Activated T-cell treated with anti-CD3 and anti-CD28 coated beads for 48 hours (primary cell): ENCODE data around the gene CDH23.

Experiments
- DNase-seq: peaks from one replicate; pipeline ENCODE4 v3.0.0-alpha.2; 2020; ENCODE audit warnings: low read depth

CDH23 gene

DNA sequence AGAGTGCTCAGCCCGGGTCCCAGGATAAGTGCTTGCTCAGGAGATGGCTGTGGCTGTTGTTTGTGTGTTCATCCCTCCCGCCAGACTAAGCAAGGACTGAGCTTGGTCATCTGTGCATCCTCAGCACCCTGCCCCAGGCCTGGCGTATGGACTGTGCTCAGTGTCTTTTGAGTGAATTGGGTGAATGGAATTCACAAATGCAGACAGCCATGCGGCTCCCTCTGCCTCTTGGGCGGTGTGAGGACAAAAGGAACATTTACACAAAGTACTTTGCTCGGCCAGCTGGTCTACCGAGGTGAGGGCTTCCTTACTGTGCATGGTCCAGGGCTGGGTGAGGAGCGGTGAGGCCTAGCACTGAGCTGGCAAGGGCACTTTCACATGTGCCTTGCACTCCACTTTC is 120.2 kb downstream of the CDH23 start:
- DNase-seq, result no peak

DNA sequence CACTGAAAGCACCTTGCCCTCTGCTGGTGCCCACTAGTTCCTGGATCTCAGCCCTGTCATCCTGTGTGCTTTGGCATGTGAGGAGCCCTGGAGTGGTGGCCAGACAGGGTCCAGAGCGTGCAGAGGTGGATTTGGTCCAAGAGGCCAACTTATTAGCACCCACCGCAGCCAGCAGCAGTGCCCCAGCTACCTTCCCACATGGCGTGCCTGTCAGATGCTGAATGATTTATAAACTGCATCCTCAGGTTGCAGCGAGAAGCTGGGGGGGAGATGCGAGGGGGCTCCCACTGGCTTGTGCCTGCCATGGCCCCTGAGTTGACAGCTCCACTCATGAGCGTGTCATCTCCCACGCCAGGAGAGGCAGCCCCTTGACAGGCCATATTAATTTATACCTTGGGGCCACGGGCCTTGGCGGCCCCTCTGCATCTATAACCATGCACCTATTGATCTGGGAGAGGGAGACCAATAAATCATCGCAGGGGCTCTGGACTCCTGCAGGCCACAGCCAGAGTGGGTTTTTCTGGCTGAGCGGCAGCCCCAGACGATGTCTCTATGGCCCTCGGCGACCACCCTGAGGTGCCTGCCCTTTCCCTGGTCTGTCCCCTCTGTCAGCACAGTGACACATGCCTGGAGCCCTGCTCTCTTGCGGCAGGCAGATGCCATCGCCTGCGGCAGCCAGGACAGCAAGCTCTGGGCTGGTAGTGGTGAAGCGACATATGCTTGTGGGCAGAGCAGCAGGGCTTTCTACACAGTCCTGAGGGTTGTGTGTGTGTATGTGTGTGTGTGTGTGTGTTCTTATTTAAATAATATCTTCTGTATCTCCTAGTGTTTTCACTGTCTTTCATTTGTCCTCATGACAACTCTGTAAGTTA is 120.8 kb downstream of the CDH23 start:
- DNase-seq, result no peak

DNA sequence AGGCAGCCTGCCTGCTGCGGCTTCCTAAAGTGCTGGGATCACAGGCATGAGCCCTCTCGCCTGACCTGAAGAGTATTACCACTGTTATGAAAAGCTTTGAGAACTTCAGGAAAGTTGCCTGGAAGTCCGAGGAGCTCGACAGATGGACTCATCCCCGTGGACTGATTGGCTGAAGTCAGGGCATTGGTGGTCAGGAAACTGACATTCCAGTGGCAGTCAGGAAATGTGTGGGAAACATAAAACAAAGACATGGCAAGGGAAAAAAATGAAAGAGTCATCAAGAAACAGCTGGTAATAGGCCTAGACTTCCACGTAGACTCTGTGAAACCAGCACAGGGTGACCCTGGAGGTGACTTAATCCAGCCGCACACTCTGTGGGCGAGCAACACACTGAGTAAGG is 123.3 kb downstream of the CDH23 start:
- no peak for DNase-seq

DNA sequence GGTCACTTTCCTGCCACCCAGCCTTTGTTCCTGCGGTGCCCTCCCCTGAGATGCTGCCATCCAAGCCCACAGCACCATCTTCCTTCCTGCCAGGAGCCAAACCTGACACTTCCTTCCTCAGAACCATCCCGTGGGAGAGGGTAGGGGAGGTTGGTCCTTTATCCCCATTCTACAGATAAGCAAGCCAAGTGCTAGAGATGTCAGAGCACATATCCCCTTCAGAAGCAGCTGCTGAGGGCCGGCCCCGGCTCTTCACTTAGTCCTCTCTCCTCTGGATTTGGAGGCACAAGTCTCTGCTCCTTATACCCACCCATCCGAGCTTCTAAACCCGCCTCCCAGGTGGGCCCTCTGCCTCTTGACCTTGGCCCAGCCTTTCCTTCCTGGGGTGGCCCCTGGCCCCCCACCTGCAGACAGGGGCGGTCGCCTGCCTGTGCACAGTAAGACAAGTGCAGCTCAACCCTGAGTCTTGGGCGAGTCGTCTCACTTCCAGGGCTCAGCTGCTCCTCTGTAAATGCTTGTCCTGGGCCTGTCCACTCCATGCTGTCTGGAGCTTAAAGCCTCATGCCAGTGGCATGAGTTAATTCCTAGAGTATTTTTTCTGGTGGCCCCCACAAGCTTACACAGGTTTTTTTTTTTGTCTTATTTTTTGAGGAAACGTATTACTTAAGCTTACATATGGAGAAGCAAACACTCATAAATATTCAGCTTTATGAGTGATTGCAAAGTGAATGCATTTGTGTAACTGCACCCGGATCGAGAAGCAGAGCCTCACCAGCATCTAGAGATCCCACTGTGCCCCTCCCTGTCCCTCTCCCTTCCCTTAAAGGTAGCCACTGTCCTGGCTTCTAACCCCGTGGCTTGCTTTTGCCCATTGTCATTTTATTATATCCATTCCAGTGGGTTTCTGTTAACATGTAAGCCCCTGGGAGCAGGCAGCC is 125.1 kb downstream of the CDH23 start:
- no peak for DNase-seq

DNA sequence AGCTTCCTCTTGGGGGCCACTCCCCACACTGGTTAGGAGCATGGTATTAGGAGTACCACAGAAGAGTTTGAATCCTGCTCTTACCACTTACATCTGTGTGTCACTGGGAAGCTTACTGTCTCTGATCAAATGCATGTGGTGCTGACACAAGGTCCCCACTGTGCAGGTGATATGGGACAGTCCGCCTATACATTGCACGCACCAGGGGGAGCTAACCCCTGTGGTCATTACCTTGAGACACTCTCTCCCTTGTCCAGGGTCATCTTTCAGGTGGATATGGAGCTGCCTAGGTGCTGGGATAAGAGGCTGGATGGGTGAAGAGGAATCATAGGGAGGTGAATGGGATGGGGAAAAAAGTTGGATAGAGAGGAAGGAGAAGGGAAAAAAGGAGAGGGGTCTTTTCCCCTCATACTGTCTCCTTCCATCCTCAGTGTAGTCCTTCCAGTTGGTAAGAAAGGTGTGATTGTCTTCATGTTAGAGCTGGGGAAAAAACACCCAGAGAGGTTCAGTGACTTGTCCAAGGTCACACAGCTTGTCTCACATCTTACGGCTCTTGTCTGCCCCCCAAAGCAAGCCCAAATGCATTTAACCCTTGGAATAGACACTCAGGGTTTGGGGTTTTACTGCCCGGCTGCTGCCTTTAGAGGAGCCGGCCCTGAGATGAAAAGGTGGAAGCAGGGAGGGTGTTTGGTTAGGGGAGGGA is 125.9 kb downstream of the CDH23 start:
- no peak for DNase-seq

DNA sequence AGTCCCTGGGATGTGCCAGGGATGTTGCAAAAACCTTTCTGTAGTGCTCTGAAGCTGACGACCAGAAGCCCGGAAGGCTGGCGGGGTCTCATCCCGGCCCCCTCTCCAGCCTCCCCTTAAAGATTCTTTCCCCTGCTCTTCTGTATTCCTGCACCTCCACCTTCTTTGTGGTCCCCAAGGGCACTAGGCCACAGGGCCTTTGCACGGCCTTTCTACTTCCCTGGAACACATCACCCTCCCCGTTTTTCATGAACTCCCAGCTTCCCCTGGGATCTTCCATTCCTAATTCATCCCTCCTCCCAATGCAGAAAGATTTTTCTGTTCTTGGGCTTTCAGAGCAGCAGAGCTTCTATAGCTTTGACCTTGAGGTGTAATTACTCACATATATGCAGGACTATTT is 127.0 kb downstream of the CDH23 start:
- no peak for DNase-seq

DNA sequence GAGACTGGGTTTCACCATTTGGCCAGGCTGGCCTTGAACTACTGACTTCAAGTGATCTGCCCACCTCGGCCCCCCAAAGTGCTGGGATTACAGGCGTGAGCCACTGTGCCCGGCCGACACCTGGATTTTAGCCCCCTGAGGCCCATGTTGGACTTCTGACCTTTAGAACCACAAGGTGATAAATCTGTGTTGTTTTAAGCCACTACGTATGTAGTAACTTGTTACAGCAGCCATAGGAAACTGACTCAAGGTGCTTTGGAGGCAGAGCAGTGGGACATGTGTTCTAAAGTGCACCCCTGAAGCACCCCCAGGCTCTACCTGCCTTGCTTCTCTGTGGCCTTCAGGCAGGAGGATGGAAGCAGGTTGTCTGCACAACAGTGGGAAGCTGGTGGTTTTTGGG is 128.4 kb downstream of the CDH23 start:
- no peak for DNase-seq

DNA sequence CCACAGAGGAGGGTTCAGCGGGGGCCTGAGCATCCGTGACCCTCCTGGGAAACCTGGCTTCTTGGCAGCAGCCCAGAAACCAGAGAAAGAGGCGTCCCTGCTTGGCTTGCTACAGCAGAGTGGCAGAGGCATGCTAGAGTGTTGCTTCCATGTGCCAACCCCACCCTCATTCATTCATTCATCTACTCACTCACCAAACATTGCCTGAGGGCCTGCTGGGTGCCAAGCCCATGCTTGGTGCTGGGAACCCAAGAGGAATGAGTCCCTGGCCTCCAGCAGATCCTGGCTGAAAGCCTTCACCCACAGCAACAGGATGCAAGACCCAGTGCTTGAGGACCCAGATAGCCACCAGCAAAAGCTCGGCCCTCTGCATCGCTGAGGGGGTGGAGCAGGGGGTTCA is 129.0 kb downstream of the CDH23 start:
- no peak for DNase-seq

DNA sequence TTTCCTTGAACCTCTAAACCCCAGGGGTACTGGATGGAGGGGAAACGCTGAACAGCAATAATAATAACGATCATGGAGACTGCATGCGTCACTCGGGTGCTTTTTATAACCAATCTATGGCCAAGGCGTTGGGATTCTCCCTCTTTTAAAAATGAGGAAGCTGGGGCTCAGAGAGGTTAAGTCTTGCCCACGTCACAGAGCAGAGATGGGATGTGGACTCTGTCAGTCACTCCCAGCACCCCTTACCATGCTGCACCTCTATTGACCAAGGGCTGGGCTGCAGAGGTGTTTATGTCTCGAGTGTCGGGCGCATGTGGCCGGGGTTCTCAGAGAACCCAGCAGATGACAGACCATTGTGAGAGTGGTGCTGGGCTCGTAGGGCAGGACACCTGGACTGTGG is 129.9 kb downstream of the CDH23 start:
- no peak for DNase-seq

DNA sequence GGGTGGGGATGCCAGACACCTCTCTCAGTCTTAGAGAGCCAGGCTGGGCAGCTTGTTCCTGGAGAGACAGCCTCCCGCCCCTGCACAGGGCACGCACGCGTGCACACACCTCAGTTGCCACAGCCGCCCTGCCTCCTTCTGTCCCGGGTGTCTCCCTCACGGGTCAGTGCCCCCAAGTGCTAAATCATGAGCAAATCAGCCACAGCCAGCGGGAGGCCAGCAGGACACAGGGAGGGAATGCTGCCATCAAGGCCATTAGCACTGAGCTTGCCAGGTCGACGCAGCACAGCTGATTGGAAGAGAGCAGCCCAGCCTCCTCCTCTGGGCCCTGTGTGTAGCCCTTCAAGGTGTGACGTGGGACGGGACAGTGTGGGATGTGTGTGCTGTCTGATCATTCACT is 130.4 kb downstream of the CDH23 start:
- no peak for DNase-seq

DNA sequence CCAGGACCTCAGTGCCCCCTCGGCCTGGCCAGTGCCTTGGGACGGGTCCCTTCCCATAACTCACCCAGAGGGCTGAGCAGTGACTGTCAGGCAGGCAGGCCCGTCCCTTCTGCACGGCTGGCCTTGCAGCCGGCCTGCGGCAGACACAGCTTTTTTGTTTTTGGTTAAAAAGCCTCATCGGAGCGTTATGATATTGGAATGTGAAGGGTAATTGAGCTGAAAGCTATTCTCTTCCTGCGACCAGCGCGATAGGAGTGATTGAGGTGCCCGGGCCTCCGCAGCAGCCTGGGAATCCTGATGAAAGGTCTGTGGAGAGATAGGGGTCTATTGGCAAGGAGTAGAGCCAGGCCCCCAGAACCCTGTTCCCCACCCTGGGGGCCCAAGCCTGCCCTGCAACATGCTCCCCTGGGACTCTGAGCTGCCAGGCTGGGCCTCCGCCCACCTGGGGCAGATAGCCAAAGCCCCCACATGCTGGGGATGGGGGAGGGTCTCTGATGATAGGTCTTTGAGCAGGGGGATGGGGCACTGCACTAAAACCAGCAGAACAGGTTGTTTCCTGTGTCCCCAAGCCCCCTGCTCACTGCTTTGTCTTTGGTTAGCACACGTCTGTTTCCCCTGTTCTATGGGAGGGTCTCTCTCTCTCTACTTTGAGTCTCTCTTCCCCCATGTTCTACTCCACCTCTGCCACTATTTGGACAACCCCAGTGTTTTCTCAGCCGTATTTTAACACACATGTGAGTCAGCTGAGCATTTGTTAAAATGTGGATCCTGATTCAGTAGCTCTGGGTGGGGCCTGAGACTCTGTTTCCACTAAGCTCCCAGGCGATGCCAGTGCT is 131.9 kb downstream of the CDH23 start:
- DNase-seq, result no peak

DNA sequence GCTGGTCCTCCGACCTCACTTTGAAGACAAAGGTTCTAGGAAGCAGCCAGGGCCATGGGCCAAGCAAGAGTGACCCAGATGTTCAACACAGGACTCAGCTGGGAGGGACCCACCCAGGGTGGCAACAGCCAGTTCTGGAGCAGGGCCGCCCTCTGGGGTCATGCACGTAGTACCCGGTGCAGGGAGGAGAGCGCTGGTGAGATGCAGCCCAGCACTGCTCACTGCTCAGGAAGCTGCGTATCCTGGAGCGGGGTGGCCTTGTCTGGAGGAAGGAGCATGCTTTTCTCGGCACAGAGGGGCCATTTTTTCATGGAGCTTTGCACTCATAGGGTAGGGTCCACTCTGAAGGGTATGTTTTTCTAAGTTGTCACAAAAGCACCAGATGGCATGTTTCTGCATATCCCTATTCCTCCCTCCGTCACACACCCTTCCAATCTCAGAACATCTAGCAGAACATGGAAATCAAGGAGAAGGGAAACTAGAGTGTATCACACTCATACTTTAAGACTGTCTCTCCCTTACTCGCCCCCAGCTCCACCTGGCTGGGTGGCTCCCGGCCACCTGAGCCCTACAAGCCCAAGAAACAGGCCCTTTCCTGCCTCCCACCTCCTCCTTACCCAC is 132.6 kb downstream of the CDH23 start:
- no peak for DNase-seq

DNA sequence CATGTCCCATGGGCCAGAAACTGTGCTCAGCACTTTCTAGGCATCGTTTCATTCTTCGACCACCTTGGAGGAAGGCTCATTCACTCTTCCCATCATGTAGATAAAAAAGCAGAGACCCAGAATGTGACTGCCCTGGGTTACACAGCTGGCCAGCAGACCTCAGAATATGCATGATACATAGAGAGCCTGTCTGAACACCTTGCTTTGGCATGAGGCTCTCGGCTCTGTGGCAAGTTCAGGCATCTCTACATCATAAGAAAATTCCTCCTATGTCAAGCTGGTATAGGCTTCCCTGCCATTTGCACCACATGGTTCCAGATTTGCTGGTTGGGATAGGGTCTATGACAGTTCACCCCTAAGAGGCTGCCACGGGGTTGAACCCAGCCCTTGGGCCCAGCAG is 134.1 kb downstream of the CDH23 start:
- DNase-seq, result no peak

DNA sequence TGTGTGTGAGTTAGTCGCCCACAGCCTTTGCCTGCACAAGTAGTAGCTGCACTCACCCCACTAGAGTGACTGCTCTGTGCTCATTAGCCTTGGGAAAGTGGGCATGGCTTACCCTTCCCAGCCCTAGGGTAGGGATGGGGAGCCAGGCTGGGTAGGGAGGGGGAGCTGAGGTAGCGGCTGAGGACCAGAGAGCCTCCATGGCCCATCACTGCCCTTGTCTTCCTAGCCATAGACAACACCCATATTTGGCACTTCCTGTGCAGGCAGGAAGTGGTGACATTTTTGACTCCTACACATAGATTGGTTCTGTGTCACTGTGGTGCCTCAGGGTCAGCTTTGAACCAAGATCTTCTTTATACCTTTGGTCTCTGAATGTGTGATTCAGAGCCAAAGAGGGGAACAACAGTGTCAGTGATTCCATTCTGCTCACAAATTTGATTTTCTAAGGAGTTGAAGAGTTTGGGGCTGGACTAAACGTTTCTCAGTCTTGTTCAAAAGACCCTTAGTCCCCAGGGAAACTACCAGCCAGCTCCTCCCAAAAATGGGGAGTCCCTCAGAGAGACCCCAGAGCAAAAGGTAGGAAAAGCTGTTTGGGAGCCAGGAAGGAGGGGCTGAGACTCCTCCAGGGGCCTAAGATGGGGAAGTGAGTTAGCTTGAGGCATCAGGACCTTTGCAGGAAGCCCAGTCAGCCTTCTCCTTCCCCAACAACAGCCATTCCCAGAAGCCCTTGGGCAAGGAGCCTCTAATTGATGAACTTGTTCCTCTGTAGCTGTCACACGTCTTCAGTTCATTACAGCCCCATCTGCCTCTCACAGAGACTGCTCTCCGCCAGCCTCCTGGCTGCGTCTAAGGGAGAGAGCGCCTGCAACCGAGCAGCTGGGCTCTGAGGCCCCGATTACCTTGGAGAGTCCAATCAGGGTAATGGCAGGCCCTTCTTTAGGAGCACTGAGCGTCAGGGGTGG is 135.0 kb downstream of the CDH23 start:
- peak; percentile 30 for DNase-seq

DNA sequence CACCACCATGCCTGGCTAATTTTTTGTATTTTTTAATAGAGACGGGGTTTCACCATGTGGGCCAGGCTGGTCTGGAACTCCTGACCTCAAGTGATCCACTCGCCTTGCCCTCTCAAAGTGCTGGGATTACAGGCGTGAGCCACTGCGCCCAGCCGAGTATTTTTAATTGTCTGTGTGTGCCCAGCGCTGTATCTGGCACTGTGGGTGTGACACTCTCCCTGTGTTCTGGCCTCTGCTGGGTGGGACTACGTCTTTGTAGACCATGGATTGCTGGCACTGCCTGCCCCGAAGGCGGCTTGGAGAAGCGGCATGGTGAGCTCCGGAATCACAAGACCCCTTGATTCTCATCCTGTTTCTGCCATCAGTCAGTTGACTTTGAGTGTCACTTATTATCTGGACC is 136.2 kb downstream of the CDH23 start:
- DNase-seq, result no peak

DNA sequence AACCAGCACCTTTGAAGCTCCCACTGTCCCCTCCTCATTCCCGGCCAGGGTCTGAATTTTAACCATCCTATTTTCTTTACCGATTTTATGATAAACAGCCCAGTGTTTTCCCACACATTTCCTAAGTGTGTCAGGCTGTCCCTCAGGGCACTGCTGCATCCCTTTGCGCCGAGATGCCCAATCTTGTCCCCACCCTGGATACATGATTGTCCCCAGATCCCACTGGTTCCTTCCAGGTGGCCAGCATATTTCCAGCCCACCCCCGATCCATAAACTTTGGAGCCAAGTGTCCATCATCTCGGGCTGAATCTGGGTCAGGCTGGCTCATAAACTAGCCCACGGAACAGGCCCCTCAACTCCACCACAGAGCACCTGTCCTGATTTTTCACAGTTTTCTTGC is 137.2 kb downstream of the CDH23 start:
- DNase-seq, result no peak

DNA sequence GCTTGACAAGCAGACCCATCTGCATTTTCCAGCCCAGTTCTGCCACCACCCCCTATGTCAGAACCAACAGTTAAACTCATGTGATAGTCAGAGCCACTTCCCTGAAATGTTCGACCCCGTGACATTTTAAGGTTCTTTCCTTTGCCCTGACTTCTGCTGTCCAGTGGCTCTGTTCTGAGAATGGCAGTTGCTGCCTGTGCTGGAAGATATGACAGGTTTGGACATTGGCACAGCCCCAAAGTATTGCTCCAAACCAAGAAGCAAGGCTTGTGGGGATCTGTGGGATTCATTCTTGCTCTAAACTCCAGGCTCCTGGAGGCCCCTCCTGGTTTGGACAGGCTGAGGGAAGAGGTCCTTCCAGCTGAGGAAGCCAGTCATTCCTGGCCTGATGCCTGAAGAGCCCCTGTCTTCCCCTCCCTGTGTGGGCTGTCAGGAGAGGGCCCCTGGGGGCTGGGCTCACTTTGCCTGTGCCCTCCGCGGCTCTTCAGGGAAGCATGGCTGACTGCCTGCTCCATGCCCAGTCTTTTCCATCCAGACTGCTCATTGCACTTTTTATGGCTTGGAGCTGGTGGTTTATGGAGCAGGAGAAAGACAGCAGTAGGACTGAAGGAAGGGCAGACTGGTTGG is 138.0 kb downstream of the CDH23 start:
- DNase-seq, result no peak

DNA sequence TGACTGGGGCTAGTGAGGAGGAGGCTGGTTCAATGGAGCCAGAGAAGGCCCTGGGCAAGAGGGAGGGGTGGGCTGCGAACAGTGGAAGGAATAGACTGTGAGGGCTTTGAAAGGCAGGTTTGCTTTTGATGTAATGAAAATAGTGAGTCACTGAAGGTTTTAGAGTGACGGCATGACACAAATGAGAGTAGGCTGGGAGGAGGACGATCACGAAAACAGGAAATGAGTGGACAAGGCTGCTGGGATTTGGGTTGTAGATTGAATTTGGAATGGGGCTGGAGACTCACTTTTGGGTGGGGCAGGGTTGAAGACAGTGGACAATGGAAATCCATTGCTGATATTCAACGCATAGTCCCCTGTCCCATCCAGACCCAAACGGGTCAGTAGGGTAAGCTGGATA is 139.6 kb downstream of the CDH23 start:
- DNase-seq, result no peak

DNA sequence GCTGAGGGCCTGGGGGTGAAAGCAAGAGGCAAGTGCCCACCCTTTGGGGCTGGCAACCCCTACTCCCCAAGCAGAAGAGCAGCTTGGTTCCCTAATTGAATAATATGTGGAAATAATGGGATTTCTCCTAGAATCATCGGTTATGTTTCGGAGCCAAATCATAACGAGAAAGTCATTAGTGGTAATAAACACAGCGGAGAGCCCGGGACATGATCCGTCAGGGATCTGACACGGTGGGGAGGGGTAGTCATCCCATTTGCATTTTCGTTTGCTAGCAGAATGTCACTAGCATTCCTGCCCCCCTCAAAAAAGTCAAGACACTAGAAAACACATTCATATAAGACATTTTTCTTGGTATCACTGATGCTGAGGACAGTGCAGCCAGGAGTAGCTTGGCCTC is 140.4 kb downstream of the CDH23 start:
- no peak for DNase-seq

DNA sequence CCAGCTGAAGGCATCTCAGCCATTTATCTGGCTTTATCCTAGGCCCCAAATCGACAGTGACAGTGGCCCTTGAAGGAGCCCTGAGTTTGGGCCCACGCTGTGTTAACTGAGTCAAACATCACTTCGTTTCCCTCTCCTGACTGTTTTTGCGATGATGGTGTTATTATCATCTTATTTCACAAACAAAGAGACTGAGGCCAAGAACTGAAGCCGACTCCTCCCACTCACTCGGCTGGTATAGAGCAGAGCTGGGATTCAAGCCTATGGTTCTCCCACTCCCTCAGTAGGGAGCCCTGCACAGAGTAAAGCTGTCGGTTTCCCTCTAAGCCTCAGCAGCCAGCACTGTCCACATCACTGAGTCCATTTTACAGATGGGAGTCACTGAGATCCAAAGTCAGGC is 141.0 kb downstream of the CDH23 start:
- no peak for DNase-seq
